A549 (cell line): ENCODE results near the gene RNF40. TPM values are rescaled to one million over a fixed set of nuclear protein-coding genes. Genes with fewer than 3 reads are reported as not detected.
A peak's percentile ranks its signal among the peaks of the same experiment; 100 is the strongest.

Experiments used
- ATAC-seq, 2 experiments: fragments of 200-7000 bp in 1 of 2; fragments of >200 bp in 1 of 2; cut with Nextera tagmentation in 1 of 2; cut with Tn5 transposase in 1 of 2; 3 replicates each; pipeline versions ENCODE4 v1.8.0 to v1.9.1; 2018 to 2020; ENCODE audit warnings: mild to moderate bottlenecking in 1 of 2, moderate library complexity in 1 of 2
- CTCF ChIA-PET: fragments of 300-600 bp; sonication (Branson Sonifier 250); formaldehyde crosslinking; extraction: SDS; loops from one replicate; lab custom pipeline; 2021; ENCODE audit warnings: antibody characterized with exemption, inconsistent platforms; lab: Yijun Ruan, JAX
- POLR2A ChIA-PET: fragments of 350-600 bp; formaldehyde crosslinking; extraction: SDS; loops from one replicate; lab custom pipeline; 2021; ENCODE audit warnings: antibody characterized with exemption, inconsistent platforms; lab: Yijun Ruan, JAX
- DNase-seq, 2 experiments: peaks; one replicate each; pipeline versions ENCODE4 v3.0.0 to v3.0.0-alpha.2; 2011 to 2016; ENCODE audit warnings: low read depth in 1 of 2, low spot score in 1 of 2
- FAIRE-seq: peaks from 2 replicates; lab custom pipeline; 2011; peaks lifted over from hg19 to GRCh38; lab: Jason Lieb, UNC
- H3K27ac ChIP-seq, 2 experiments: fragments of >200 bp; sonication (Bioruptor Twin); formaldehyde crosslinking; 3 replicates each; pipeline ENCODE4 v1.5.1; 2016 to 2017
- H3K4me1 ChIP-seq: fragments of >200 bp; sonication (Bioruptor Twin); formaldehyde crosslinking; 3 replicates; pipeline ENCODE4 v1.6.1; 2016
- H3K4me2 ChIP-seq: fragments of >200 bp; sonication (Bioruptor Twin); formaldehyde crosslinking; 3 replicates; pipeline ENCODE4 v1.6.1; 2016
- H3K4me3 ChIP-seq: fragments of >200 bp; sonication (Bioruptor Twin); formaldehyde crosslinking; 3 replicates; pipeline ENCODE4 v1.5.1; 2016
- H3K9me3 ChIP-seq: fragments of >200 bp; sonication (Bioruptor Twin); formaldehyde crosslinking; 3 replicates; pipeline ENCODE4 v1.6.1; 2016
- BCL3 ChIP-seq: fragments of >200 bp; sonication (Bioruptor Twin); formaldehyde crosslinking; IDR thresholded peaks from 3 replicates; pipeline ENCODE4 v1.6.1; 2016
- BHLHE40 ChIP-seq: IDR thresholded peaks from 2 replicates; pipeline ENCODE4 v1.6.1; 2012; ENCODE audit warnings: low read depth, low read length, inconsistent platforms
- CBX2 ChIP-seq: fragments of 200-600 bp; sonication (generic); IDR thresholded peaks from 2 replicates; pipeline ENCODE4 v1.6.1; 2016; ENCODE audit warnings: low read depth, mild to moderate bottlenecking, borderline replicate concordance
- CEBPB ChIP-seq, 2 experiments: fragments of >200 bp in 1 of 2; sonication (Bioruptor Twin) in 1 of 2; formaldehyde crosslinking in 1 of 2; IDR thresholded peaks; 2 replicates each; pipeline ENCODE4 v1.6.1; 2012 to 2016
- ESRRA ChIP-seq: fragments of 150-350 bp; IDR thresholded peaks from 2 replicates; pipeline ENCODE4 v1.6.1; 2014; ENCODE audit warnings: mild to moderate bottlenecking, low read length, borderline replicate concordance
- FOSL2 ChIP-seq, 2 experiments: fragments of 450-650 bp in 1 of 2; fragments of >200 bp in 1 of 2; sonication (Bioruptor Twin) in 1 of 2; formaldehyde crosslinking; IDR thresholded peaks; 2 replicates each; pipeline versions ENCODE4 v1.5.0 to v1.6.1; 2016 to 2020; ENCODE audit warnings: mild to moderate bottlenecking in 1 of 2, moderate library complexity in 1 of 2
- HDAC2 ChIP-seq: fragments of 200-600 bp; sonication (generic); IDR thresholded peaks from 2 replicates; pipeline ENCODE4 v1.6.1; 2016
- HMGXB4 ChIP-seq: fragments of 250-450 bp; sonication (Bioruptor Pico); IDR thresholded peaks from 2 replicates; pipeline ENCODE4 v1.5.0; 2021; ENCODE audit warnings: mild to moderate bottlenecking, moderate library complexity, borderline replicate concordance
- JUN ChIP-seq, 2 experiments: fragments of >200 bp; sonication (Bioruptor Twin); formaldehyde crosslinking; IDR thresholded peaks; 2 replicates in 1 of 2; 3 replicates in 1 of 2; pipeline ENCODE4 v1.6.1; 2016 to 2017
- MYC ChIP-seq: IDR thresholded peaks from 2 replicates; pipeline ENCODE4 v1.6.1; 2012; ENCODE audit warnings: mild to moderate bottlenecking, inconsistent platforms, low read length, improper control_type of control experiment, borderline replicate concordance
- NFE2L2 ChIP-seq: fragments of 150-350 bp; conservative IDR thresholded peaks from 2 replicates; pipeline ENCODE4 v1.6.1; 2014; ENCODE audit warnings: low read length
- NPAS2 ChIP-seq: fragments of 250-450 bp; sonication (Bioruptor Pico); IDR thresholded peaks from 2 replicates; pipeline ENCODE4 v1.8.0; 2022; ENCODE audit warnings: mild to moderate bottlenecking, moderate library complexity, borderline replicate concordance
- POLR2A ChIP-seq: IDR thresholded peaks from 2 replicates; pipeline ENCODE4 v1.6.1; 2012; ENCODE audit warnings: mild to moderate bottlenecking, low read length
- RAD21 ChIP-seq, 2 experiments: fragments of >200 bp in 1 of 2; sonication (Bioruptor Twin) in 1 of 2; formaldehyde crosslinking in 1 of 2; IDR thresholded peaks in 1 of 2; conservative IDR thresholded peaks in 1 of 2; 2 replicates in 1 of 2; 3 replicates in 1 of 2; pipeline ENCODE4 v1.6.1; 2012 to 2018; ENCODE audit warnings: inconsistent platforms in 1 of 2
- RARB ChIP-seq: fragments of 250-450 bp; sonication (Bioruptor Pico); IDR thresholded peaks from 2 replicates; pipeline ENCODE4 v1.8.0; 2021; ENCODE audit warnings: mild to moderate bottlenecking, moderate library complexity
- RFX5 ChIP-seq: fragments of 450-650 bp; IDR thresholded peaks from 2 replicates; pipeline ENCODE4 v1.7.1; 2014; ENCODE audit warnings: antibody characterized with exemption, mild to moderate bottlenecking, moderate library complexity
- ZSCAN20 ChIP-seq: fragments of 250-450 bp; sonication (Bioruptor Pico); IDR thresholded peaks from 2 replicates; pipeline ENCODE4 v1.8.0; 2022; ENCODE audit warnings: mild to moderate bottlenecking, moderate library complexity
- WGBS: methylation state at CpG from one replicate; pipeline ENCODE4 v1.1.6; 2017; ENCODE audit errors: missing lambda C conversion rate; 5-methylcytosine and 5-hydroxymethylcytosine counted together
- polyA plus RNA-seq, 4 experiments: library from polyadenylated mRNA; depleted of rRNA in 3 of 4; stranded (reverse); fragments of >200 nt; fragmentation: RNase III in 1 of 4; extraction: RNeasy Plus Mini Kit Qiagen cat#74134 plus additional on column Dnase treatment in 1 of 4; gene quantifications; 2 replicates in 3 of 4; 3 replicates in 1 of 4; pipeline ENCODE4 v1.2.3, GENCODE V29; 2011 to 2017
- TF ChIP-seq, protein P1 (sequence below): IDR thresholded peaks from 2 replicates; pipeline ENCODE4 v1.6.1; 2012; ENCODE audit warnings: low read depth, borderline replicate concordance
- TF ChIP-seq, protein P2 (sequence below): fragments of 200-600 bp; sonication (generic); IDR thresholded peaks from 2 replicates; pipeline ENCODE4 v1.6.1; 2016; ENCODE audit warnings: antibody characterized with exemption, mild to moderate bottlenecking, moderate library complexity
- TF ChIP-seq, protein P3 (sequence below): fragments of 450-650 bp; IDR thresholded peaks from 2 replicates; pipeline ENCODE4 v1.6.1; 2014; ENCODE audit warnings: antibody characterized with exemption
- TF ChIP-seq, protein P4 (sequence below): fragments of >200 bp; sonication (Bioruptor Twin); formaldehyde crosslinking; IDR thresholded peaks from 3 replicates; pipeline ENCODE4 v1.5.1; 2016

RNF40 gene
- polyA plus RNA-seq, 2 of the 4 experiments (the other 2 are of a cell fraction) = 66.1 to 69.9 TPM

DNA sequence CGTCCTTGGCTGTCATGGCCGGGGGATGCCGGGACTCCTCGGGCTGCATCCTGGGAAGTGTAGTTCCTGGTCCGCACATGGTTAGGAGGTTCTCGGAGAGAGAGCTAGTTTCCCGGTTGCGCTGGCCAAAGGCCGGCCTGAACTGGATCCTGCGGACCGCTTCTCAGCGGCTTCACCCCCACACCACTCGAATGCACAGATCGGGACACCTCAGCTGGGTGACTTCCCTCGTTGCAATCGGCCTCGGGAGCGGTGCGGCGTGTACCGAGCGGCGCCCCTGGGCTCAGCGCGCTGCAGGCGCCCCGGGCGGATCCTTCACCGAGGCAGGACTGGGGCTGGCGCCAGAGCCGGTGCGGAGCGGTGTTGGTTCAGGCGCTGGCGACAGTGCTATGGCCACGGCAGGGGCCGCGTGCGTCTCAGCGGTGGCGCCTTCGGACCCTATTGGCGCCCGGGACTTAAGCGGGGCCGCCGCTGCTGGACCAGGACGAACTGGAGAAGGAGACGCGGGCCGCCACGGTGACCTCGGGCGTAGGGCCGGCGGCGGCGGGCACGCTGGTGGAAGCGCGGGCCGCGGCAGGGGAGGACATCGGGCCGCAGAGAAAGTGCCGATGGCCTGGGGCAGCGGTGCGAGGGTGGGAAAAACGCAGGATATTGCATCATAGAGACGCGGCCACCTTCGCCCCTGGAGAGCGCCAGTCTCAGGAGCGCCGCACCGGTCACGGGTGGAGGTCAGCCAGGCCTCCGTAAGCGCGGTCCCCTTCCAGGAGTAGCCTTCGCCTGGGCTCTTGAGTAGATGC lies 13.5 kb downstream of the RNF40 start (continued):
- TF ChIP-seq, protein P1, sequence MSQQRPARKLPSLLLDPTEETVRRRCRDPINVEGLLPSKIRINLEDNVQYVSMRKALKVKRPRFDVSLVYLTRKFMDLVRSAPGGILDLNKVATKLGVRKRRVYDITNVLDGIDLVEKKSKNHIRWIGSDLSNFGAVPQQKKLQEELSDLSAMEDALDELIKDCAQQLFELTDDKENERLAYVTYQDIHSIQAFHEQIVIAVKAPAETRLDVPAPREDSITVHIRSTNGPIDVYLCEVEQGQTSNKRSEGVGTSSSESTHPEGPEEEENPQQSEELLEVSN = peak; percentile 84; the same call in 1 of the 2 replicates
- TF ChIP-seq HDAC2 = 0 out of 2 replicates have a peak, but pooled peaks have one; percentile 31
- peak; percentile 66; the same call in 2 of the 3 replicates for TF ChIP-seq BCL3
- TF ChIP-seq, protein P2, sequence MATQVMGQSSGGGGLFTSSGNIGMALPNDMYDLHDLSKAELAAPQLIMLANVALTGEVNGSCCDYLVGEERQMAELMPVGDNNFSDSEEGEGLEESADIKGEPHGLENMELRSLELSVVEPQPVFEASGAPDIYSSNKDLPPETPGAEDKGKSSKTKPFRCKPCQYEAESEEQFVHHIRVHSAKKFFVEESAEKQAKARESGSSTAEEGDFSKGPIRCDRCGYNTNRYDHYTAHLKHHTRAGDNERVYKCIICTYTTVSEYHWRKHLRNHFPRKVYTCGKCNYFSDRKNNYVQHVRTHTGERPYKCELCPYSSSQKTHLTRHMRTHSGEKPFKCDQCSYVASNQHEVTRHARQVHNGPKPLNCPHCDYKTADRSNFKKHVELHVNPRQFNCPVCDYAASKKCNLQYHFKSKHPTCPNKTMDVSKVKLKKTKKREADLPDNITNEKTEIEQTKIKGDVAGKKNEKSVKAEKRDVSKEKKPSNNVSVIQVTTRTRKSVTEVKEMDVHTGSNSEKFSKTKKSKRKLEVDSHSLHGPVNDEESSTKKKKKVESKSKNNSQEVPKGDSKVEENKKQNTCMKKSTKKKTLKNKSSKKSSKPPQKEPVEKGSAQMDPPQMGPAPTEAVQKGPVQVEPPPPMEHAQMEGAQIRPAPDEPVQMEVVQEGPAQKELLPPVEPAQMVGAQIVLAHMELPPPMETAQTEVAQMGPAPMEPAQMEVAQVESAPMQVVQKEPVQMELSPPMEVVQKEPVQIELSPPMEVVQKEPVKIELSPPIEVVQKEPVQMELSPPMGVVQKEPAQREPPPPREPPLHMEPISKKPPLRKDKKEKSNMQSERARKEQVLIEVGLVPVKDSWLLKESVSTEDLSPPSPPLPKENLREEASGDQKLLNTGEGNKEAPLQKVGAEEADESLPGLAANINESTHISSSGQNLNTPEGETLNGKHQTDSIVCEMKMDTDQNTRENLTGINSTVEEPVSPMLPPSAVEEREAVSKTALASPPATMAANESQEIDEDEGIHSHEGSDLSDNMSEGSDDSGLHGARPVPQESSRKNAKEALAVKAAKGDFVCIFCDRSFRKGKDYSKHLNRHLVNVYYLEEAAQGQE = peak; percentile 16; the same call in 1 of the 2 replicates
- TF ChIP-seq NPAS2 (CRISPR knock-in tag) = no peak
- peak; percentile 71 for TF ChIP-seq POLR2A
- TF ChIP-seq CEBPB (IDR thresholded peaks at IDR 0.05) = peak; percentile 43 to 79; a peak in 2 of 4 replicates
- TF ChIP-seq FOSL2 (IDR thresholded peaks at IDR 0.05) = no peak
- 0 out of 2 replicates have a peak, but pooled peaks have one; percentile 2 for TF ChIP-seq FOSL2 (CRISPR knock-in tag; IDR thresholded peaks at IDR 0.05)
- TF ChIP-seq RARB (CRISPR knock-in tag) = 0 out of 2 replicates have a peak, but pooled peaks have one; percentile 27
- TF ChIP-seq MYC = peak; percentile 91; the same call in 1 of the 2 replicates
- no peak for TF ChIP-seq RAD21 (conservative IDR thresholded peaks at IDR 0.05 in 1 of 2, IDR thresholded peaks at IDR 0.05 in 1 of 2)

- TF ChIP-seq, protein P3, sequence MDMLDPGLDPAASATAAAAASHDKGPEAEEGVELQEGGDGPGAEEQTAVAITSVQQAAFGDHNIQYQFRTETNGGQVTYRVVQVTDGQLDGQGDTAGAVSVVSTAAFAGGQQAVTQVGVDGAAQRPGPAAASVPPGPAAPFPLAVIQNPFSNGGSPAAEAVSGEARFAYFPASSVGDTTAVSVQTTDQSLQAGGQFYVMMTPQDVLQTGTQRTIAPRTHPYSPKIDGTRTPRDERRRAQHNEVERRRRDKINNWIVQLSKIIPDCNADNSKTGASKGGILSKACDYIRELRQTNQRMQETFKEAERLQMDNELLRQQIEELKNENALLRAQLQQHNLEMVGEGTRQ = no peak
- TF ChIP-seq HMGXB4 (CRISPR knock-in tag) = no peak
- TF ChIP-seq MYC = no peak
- no peak for TF ChIP-seq NFE2L2
- TF ChIP-seq RFX5 = no peak
- TF ChIP-seq, protein P4, sequence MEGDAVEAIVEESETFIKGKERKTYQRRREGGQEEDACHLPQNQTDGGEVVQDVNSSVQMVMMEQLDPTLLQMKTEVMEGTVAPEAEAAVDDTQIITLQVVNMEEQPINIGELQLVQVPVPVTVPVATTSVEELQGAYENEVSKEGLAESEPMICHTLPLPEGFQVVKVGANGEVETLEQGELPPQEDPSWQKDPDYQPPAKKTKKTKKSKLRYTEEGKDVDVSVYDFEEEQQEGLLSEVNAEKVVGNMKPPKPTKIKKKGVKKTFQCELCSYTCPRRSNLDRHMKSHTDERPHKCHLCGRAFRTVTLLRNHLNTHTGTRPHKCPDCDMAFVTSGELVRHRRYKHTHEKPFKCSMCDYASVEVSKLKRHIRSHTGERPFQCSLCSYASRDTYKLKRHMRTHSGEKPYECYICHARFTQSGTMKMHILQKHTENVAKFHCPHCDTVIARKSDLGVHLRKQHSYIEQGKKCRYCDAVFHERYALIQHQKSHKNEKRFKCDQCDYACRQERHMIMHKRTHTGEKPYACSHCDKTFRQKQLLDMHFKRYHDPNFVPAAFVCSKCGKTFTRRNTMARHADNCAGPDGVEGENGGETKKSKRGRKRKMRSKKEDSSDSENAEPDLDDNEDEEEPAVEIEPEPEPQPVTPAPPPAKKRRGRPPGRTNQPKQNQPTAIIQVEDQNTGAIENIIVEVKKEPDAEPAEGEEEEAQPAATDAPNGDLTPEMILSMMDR = no peak
- TF ChIP-seq ZSCAN20 (CRISPR knock-in tag) = no peak
- TF ChIP-seq BHLHE40 = no peak
- TF ChIP-seq CBX2 = no peak
- TF ChIP-seq JUN (IDR thresholded peaks at IDR 0.05) = no peak
- TF ChIP-seq ESRRA = no peak
- H3K4me2 ChIP-seq = no peak overlapping the region
- 98% methylated on average over 4 of the region's 7 CpGs for WGBS
- H3K27ac ChIP-seq = no peak overlapping the region
- ATAC-seq (no peak), FAIRE-seq (no peak), DNase-seq (no peak)
- H3K9me3 ChIP-seq = no peaks in the 10 kb centered on the region
- H3K4me3 ChIP-seq = no peak overlapping the region
- ChIA-PET POLR2A (interaction anchor here (0.9 to 1.0 kb wide), 3 partner anchors 34 to 97 kb away, joined by 3 to 4 read pairs (median 3); no protein-coding TSS in a partner anchor), CTCF (interaction anchor here (0.9 to 2.4 kb wide), 5 partner anchors 28 to 165 kb away, joined by 3 to 10 read pairs (median 3); no protein-coding TSS in a partner anchor)
- H3K4me1 ChIP-seq = peaks cover 11% of the 10 kb centered on the region
Measured at GRCh38 chr16:30777591-30778297, 15.6 kb downstream of the RNF40 start.
